Measurements from ENCODE around the gene EBP.

DNA sequence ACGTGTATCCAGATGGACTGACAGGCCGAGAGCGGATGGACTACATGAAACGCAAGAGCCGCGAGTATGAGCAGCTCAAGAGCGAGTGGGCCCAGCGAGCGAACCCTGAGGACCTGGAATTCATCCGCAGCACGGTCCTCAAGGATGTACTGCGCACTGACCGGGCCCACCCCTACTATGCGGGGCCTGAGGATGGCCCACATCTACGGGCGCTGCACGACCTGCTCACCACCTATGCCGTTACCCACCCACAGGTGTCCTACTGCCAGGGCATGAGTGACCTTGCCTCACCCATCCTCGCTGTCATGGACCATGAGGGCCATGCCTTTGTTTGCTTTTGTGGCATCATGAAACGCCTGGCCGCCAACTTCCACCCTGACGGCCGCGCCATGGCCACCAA lies 38.0 kb downstream of the EBP start:
- TF ChIP-seq, protein P1, sequence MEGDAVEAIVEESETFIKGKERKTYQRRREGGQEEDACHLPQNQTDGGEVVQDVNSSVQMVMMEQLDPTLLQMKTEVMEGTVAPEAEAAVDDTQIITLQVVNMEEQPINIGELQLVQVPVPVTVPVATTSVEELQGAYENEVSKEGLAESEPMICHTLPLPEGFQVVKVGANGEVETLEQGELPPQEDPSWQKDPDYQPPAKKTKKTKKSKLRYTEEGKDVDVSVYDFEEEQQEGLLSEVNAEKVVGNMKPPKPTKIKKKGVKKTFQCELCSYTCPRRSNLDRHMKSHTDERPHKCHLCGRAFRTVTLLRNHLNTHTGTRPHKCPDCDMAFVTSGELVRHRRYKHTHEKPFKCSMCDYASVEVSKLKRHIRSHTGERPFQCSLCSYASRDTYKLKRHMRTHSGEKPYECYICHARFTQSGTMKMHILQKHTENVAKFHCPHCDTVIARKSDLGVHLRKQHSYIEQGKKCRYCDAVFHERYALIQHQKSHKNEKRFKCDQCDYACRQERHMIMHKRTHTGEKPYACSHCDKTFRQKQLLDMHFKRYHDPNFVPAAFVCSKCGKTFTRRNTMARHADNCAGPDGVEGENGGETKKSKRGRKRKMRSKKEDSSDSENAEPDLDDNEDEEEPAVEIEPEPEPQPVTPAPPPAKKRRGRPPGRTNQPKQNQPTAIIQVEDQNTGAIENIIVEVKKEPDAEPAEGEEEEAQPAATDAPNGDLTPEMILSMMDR (IDR thresholded peaks at IDR 0.05), result no peak
- TF ChIP-seq POLR2A (IDR thresholded peaks at IDR 0.05), result no peak

All from stomach (tissue), 4 donors.